GM18870 (cell line): Measurements from ENCODE around the gene CCDC188.
"Not testable (repeated sequence)": the region's sequence is repeated elsewhere in the genome, so short reads cannot be mapped to it uniquely, and the experiment has no call there.

Experiments used
- ATAC-seq: cut with Tn5 transposase; IDR thresholded peaks from one replicate; pipeline ENCODE4 v1.9.1; 2021; ENCODE audit warnings: moderate library complexity; ENCODE audit not compliant: unreplicated experiment

CCDC188 gene

DNA sequence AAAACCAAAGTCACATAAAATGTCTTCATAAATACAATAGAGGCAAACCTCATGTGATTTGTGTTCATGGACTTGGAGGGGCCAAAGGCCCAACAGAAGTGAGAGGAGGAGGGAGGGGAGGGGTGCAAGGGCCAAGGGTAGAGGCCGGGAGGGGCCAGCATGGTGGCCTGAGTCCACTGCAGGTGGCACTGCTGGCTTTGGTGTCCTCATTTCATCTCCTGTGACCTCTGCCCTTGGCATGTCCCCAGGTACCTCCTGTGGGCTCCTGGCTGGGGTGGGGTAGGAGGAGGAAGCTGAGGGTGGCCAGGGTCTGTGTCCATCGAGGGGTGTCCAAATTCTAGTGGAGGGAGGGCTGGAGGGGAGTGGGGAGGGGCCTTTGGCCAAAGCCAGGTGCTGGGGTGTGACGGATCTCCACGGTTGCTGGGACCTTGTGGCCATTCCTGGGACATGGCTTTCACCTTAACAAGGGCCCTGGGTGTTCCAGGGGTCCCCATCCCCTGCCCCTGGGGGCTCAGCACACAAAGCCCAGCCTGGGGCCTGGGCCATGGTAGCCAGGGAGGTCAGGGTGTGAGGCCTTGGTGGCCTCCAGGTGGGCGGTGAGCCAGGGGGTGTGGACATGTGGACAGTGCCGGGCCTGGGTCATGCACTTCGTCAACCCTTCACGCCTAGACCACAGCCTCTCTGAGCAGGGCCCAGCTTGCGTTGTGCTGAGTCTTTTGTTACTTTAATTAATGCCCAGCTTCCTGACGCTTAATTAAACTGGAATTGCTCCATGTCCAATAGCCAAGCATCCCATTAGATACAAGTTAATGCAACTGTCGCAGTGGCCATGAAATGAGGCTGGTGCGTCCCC is 20.7 kb upstream of the CCDC188 start:
- no peak for ATAC-seq

DNA sequence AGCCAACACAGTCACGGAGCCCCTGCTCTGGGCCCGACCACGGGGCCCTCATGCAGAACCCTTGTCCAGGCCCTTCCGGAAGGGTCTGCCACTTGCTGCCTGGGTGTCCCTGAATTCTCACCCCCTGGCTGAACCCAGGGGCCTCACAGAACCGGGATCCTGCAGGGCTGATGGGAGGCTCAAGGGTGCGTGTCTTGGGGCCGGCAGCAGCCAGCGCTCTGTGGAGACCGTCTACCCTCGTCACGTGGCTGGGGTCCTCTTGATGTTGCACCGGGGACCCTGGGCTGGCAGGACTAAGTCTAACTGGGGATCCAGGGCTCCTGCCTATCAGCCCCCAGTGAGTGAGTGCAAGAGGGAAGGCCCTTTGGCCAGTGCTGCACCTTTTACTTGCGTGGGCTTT is 19.3 kb upstream of the CCDC188 start:
- ATAC-seq = no peak

DNA sequence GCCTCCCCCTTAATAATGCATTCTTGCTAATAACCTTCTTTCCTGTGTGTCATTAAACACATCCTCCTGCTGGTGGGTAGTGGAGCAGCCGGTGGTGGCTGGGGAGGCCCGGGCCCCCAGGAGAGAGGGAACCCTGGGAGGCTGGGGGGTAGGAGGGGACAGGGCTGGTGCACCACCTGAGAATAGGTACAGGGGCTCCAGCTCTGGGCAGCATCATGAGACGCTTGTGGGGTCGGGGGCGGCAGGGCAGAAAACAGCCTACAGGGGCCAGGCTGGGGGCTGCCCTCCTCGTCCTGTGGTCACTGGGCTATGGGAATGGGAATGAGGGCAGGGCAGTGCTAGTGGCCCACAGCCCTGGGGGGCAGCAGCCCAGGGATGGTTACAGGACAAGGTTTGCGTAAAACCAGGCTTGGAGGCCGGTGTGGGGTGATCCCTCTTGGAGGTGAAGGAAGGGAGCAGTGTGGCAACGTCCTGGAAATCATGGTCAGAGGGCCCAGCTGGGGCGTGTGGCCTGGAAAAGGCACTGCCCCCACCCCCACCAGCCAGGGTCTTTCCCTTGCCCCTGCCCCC is 18.5 kb upstream of the CCDC188 start:
- ATAC-seq = no peak

DNA sequence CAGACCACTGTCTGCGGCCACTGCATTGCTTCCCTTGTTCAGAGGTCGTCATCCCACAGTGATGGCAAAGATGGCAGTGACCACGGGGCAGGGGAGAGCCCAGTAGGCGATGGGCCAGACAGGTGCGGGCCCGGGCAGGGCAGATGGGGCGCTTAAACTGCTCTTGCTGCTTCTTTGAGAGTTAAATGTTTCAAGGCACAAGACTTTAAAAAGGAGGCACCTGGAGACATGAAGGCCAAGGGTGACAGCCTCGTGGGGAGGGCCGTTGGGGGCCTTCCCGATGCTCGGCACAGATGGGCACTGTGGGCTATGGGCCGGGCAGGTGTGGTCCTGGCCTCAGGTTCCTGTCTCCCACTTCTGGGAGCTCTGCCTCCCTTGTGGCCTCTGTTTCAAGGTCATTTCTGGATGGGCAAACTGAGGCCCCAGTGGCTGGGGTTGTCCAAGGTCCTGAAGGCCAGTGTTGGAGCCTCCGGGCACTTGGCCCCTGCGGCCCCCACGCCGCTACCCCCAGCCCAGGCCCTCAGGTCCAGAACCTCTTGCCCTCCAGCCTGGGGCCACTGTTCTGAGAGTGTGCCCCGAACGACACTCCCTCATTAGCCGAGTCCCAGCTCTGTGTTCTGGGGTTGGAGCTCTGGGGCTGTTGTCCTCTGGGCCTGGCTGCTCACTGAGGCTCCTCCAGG is 16.9 kb upstream of the CCDC188 start:
- no peak for ATAC-seq

DNA sequence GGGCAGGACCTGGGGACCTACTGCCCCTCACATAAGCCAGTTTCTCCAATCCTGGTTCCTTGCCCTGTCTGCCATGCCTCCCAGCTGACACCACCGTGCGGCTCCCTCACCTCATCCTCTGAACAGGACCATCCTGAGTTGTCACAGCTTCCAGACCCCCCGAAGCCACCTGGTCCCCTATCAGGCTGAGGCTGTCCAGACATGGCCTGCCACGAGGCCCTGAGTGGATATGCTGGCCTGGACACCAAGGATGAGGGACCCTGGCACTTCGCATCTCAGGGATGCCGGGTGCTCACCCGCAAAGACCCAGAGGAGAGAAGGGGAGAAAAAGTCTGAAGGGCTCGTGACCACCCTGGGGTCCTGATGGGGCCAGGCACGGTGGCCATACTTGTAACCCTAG is 15.8 kb upstream of the CCDC188 start:
- no peak for ATAC-seq

DNA sequence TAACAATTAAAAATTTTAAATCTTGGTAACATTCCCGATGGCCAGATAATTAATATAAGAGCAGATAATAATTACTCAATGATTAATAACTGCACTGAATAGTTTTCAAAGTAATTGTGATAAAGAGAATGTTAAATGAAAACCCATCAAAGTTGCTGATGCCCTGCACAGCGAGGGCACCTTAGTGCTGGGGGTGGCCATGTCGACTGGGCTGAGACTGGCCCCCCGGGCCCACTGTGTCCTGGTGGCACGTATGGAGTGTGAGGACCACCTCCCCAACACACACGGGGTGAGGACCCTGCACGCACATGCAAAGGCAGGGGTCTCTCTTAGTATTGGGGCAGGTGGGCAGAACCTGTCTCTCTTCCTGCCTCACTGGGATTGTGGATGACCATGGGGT is 15.1 kb upstream of the CCDC188 start:
- ATAC-seq = no peak

DNA sequence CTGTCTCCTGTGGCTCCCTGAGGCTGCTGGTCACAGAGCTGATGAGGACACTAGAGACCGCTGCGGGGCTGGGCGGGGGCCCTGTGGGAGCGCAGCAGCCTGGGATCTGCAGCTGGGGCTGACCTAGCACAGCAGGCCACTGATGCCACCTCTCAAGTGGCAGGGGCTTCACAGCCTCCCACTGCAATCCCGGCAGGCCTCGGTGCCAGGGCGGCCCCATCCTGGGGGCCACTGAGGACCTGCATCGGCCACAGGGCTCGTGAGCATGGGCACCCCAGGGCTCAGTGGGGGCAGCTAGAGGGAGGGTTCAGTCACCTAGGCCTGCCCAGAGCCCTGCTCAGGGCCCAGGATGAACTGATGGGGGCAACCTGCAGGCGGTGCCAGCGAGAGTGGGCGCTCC is 14.6 kb upstream of the CCDC188 start:
- ATAC-seq = no peak

DNA sequence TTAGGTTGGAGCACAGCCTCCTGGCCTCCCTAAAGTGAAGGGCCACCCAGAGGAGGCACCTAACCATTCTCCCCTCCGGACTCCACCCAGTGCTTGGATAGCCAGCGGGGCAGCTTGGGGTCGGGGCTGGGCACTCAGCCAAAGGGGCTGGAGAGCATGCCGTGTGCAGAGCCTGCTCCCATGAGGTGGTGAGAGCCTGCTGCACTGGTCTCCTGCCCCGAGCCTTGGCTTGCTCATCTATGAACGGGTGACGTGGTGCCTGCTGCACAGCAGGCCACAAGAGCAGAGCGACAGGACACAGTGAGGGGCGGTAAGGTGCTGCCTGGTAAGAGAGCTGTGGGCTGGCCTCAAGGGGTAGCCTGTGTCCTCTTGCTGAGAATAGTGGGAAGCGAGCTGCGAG is 14.0 kb upstream of the CCDC188 start:
- ATAC-seq = no peak

DNA sequence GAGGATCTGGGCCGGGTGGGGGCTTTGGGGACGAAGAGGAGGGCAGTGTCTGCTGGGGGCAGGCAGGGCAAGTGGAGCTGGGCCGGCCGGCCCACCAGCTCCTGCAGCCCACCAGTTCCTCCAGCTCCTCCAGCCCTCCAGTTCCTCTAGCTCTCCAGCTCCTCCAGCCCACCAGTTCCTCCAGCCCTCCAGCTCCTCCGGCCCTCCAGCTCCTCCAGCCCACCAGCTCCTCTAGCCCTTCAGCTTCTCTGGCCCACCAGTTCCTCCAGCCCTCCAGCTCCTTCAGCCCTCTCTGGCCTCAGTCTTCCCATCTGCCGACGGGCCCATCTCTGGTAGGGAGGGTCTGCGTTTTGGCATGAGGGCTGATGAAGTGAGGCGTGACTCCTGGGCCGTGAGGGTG is 9.2 kb upstream of the CCDC188 start:
- no peak for ATAC-seq

DNA sequence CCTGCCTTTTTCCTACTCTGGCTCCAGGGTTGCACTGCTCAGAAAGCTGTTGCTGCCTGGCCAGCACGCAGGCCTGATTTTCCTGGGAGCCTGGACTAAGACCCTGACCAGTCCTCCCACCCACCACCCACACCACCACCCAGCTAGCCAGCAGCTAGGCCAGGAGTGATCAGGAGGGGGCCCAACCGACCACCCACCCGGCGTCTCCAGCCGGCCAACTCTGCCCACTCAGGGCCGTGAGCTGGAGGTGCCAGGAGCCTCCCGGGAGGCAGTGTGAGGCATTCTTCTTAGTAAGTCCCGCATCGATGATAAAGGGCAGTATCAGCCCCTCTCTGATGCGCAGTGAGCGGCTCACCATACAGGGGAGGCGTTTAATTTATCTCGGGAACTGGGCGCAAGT is 8.7 kb upstream of the CCDC188 start:
- not testable (repeated sequence) for ATAC-seq

DNA sequence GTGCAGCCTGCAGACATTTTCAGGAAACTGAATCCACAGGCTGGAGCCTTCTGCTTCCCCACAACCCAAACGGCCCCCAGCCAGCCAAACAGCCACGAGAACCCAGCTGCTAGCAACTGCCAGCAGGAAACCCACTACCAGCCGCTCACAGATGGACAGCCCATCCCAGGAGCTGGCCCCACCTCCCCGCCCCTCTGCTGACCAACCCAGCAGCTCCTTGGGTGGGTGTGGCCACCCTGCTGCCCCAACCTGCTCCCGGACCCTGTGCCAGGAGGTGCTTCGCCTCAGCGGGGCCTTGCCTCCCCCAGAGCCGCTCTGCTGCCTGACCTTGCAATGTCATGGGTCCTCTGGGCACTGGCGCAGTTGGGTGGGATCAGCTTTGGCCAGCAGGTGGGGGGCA is 8.2 kb upstream of the CCDC188 start:
- no peak for ATAC-seq

DNA sequence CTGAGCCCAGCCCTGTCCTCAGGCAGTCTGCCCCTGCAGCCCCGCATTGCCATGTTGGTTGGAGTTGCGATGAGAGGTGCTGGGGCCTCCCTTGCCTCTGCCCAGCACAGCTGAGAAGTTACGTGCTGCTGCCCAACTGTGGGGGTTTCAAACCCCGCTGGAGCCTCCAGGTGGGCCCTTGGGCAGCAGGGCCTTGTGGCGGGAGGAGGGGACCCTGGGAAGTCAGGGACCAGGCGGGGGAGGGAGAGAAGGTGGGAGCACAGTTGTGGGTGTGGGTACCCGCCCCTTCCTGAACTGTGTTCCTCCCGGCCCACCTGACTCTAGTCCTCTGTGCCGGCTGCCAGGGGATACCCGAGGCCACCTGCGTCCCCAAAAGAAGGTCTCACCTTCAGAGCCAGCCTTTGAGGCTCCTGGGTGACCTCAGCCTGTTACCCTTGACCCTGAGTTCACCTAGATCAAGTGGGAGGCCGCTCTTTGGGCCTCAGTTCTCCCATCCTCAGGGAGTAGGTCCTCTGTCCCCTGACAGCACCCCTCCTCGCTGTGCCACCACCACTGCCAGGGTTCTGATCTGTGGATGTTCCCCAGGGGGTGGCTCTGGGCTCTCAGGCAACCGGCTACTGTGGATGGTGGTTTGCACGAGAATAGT is 7.7 kb upstream of the CCDC188 start:
- ATAC-seq = no peak

DNA sequence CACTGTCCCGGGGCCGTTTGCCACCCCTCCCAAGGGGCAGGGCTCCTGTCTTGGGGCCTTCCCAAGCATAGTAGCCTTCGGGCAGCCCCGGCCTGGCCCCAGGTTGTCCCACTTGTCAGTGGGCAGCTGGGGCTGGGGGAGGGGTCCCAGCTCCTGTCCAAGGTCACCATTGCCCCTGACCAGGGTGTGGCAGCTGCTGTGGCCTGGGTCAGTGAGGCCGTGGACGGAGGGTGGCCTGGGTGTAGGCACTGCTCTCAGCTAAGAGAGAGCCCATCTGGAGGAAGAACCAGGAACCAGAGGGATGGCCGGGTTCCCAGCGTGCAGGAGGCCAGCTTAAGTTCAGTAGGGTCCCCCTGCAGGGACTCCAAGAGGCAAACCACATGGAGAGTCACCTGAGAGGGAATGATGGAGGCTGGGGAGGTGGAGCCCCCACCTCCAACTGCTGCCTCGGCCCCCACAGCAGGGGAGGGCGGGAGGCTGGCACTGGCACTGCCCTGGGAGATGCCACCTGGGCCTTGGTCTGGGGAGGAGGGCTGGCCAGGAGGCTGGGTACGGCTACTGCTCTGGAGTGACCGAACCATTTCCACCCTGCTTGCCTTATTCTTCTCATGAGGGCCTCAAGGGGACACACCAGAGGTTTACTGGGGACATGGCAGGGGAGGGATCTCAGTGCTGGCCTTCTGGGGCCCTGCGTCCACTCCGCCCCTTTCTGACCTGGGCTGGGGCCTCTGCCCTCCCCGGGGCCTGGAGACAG is 6.8 kb upstream of the CCDC188 start:
- no peak for ATAC-seq

DNA sequence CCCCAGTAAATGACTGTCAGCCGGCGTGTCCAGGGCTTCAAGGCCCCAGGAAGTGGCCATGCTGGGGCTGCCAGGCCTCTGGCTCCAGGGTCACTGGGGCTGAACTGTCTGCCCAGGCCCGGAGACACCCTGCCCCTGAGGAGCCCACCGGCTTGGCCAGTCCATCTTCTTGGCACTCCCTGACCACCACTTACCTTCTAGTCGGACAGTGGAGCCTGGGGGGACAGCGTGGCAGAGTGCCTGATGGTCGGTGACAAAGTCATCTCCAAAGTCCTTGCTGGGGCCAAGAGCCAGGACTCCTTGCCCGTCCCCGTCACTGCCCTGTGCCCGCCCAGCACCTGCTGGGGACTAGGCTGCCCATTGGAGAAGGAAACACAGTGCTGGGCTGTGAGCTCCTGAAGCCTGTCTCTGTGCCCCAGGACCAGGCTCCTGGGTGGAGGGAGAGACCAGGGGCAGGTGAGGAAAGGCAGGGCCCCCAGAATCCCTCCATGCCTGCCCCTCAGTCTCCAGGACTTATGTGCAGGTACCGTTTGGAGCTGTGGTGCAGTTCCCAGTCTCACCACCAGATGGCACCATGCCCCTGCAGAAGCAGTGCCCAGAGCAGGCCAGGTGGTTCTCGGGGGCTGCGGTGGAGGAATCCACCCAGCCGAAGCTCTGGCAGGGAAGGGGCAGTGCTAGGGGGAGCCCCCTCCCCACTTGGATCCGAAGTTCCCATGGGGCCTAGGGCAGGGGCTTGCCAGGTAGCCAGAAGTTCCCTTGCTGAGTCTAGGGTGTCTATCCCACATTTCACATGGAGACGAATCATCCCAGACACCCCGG is 6.0 kb upstream of the CCDC188 start:
- ATAC-seq = no peak

DNA sequence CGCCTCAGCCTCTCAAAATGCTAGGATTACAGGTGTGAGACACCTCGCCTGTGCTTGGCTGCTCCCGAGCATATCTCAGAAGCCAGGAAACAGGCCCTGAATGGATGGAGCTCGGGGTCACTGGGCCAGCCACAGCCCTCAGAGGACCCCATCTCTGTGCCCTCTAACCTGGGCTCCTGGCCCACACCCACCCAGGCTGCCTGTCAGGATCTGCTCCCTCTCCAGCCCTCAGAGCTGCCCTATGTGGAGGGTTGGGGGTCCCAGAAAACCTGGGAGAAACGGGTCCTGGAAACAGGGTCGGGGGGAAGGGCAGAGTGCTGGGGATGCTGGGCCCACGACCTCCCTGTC is 5.2 kb upstream of the CCDC188 start:
- ATAC-seq = no peak

DNA sequence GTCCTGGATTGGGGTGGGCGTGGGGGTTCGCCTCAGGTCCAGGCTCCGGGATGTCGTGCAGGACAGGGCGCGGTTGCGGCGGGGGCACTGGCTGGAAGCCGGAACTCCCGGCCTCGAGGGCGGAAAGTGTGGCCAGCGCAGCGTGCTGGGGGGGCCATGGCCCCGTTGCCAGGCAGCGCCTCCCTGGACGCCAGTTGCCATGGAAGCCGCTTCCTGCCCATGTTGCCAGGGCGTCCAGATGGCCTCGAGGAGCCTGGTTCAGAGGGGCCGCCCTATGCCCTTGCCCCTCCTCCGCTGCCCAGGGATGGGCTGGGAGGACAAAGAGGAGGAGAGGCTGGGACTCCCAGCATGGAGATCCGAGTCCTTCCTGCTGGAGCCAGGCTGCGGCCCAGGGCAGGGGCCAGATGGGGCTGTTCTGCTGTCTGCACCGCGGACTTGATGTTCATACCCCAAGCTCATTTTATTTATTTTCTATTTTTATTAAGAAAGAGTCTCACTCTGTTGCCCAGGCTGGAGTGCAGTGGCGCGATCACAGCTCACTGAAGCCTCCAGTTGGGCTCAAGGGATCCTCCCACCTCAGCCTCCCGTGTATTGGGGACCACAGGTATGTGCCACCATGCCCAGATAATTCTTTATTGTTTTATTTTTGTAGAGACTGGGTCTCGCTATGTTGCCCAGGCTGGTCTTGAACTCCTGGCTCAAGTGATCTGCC is 4.6 kb upstream of the CCDC188 start:
- no peak for ATAC-seq

DNA sequence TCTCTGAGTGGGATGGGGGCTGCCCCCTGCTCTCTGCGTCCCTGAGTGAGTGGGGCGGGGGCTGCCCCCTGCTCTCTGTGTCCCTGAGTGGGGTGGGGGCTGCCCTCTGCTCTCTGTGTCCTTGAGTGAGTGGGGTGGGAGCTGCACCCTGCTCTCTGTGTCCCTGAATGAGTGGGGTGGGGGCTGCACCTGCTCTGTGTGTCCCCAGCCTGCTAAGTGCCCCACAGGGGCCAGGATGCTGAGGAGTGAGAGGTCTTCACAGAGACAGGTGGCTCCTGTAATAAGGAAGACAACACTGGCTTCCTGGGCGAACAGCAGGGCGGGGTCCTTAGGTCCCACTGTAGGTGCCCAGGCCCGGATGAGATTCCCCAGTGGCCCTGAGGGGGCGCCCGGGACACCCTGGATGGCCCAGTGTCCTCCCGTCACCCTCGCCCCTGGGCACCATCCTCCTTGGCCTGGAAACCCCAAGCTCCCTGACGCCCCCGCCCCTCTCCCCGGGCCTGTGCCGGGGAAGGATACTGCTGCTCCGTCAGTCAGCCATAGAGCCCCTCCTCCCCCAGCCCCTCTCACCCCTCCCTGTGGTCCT is 3.8 kb upstream of the CCDC188 start:
- ATAC-seq = no peak

DNA sequence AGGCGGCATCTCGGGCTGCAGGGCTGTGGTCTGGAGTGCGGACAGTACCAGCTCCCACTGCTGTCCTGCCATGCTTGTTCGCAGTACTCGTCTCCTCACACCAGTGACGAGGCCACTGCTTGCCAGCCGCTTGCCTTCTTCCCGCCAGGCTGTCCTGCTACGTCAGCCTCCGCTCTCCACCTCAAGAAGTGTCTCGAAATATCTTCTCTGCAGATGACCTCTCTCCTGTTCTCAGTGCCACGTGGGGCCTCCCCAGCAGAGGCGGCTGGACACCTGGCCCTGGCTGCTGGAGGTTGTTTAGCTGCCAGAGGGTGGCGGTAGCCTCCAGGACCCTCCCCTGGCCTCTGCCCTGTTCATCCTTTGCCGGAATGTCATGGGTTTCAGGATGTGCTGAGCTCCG is 3.1 kb upstream of the CCDC188 start:
- no peak for ATAC-seq

DNA sequence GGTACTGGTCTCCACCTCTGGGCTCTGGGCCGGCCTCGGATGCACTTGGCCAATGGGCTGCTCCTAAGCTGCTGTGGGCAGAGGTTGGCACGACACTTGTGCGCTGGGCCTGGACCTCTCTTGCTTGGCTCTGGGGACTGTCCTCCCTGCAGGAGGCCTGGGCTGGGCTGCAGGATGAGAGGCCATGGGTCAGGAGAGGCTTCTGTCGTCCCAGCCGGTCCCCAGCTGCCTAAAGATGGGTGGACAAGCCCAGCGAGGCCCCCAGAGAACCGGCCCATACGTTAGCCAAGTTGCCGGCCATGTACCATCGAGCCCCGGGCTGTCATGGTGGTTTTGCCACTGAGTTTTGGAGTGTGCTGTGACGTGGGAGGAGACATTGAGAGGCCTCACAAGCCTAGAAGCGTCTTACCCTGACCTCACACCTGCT is 1.6 kb upstream of the CCDC188 start:
- ATAC-seq = no peak
